K562 (cell line): Measurements from ENCODE around the gene FAM186B. TPM values are rescaled to one million over a fixed set of nuclear protein-coding genes. Genes with fewer than 3 reads are reported as not detected.

Source experiments
- ATAC-seq: fragments of 200-7000 bp; cut with Tn5 transposase; 3 replicates; pipeline ENCODE4 v1.9.1; 2020; ENCODE audit warnings: moderate library complexity
- BruUV-seq: library from RNA; stranded (reverse); fragments of 400-500 nt; replicated peaks from 2 replicates; lab custom pipeline; 2021; lab: Mats Ljungman, UMichigan
- CTCF ChIA-PET: fragments of 300-600 bp; formaldehyde crosslinking; extraction: SDS; loops from one replicate; lab custom pipeline; 2021; ENCODE audit warnings: low intra/inter-chr PET ratio; lab: Yijun Ruan, JAX
- POLR2A ChIA-PET: fragments of 300-600, 350-650 bp; sonication (Branson Sonifier 250); formaldehyde crosslinking; extraction: SDS; loops from one replicate; lab custom pipeline; 2021; ENCODE audit warnings: antibody characterized with exemption, inconsistent platforms; lab: Yijun Ruan, JAX
- DNase-seq, 4 experiments: peaks; one replicate each; pipeline versions ENCODE4 v3.0.0 to v3.0.0-alpha.2; 2011 to 2018; ENCODE audit warnings: low spot score in 3 of 4, mixed read lengths in 3 of 4; ENCODE audit errors: extremely low read depth in 1 of 4
- FAIRE-seq: peaks from 2 replicates; lab custom pipeline; 2011; peaks lifted over from hg19 to GRCh38; lab: Jason Lieb, UNC
- H2AFZ ChIP-seq: 2 replicates; pipeline ENCODE4 v1.6.0; 2011; ENCODE audit warnings: low read depth, low read length, control low read depth, inconsistent platforms
- H3K27ac ChIP-seq: fragments of 200-600 bp; 3 replicates; pipeline ENCODE4 v1.8.0; 2011; ENCODE audit warnings: low read depth, mild to moderate bottlenecking, control low read depth, inconsistent platforms, low read length, moderate library complexity, mixed read lengths; ENCODE audit errors: extremely low read depth
- H3K27me3 ChIP-seq, 2 experiments: fragments of 300-600 bp in 1 of 2; 2 replicates in 1 of 2; 3 replicates in 1 of 2; pipeline versions ENCODE4 v1.6.0 to v1.8.0; 2011; ENCODE audit warnings: inconsistent platforms in 2 of 2, low read length in 2 of 2, mild to moderate bottlenecking in 1 of 2, mixed read lengths in 1 of 2, moderate library complexity in 1 of 2; ENCODE audit not compliant: control insufficient read depth in 2 of 2, insufficient read depth in 2 of 2
- H3K36me3 ChIP-seq: fragments of 300-600 bp; 3 replicates; pipeline ENCODE4 v1.8.0; 2011; ENCODE audit warnings: mild to moderate bottlenecking, low read length, inconsistent platforms; ENCODE audit not compliant: control insufficient read depth, insufficient read depth
- H3K4me1 ChIP-seq, 2 experiments: fragments of 200-600 bp in 1 of 2; replicated peaks in 1 of 2; 2 replicates in 1 of 2; 3 replicates in 1 of 2; pipeline versions ENCODE4 v1.5.1 to v1.8.0; 2011; ENCODE audit warnings: inconsistent platforms in 2 of 2, low read length in 2 of 2, mild to moderate bottlenecking in 1 of 2, mixed read lengths in 1 of 2, moderate library complexity in 1 of 2; ENCODE audit not compliant: control insufficient read depth in 2 of 2, insufficient read depth in 2 of 2
- H3K4me2 ChIP-seq: 2 replicates; pipeline ENCODE4 v1.6.1; 2011; ENCODE audit warnings: low read length, control low read depth, inconsistent platforms, mixed read lengths; ENCODE audit not compliant: insufficient read depth
- H3K4me3 ChIP-seq: fragments of 200-600 bp; sonication (generic), shearing (Covaris generic); 2 replicates; pipeline ENCODE4 v1.5.1; 2016; ENCODE audit warnings: control low read depth, inconsistent platforms
- H3K79me2 ChIP-seq: fragments of 200-600 bp; 3 replicates; pipeline ENCODE4 v1.8.0; 2011; ENCODE audit warnings: low read length, inconsistent platforms; ENCODE audit not compliant: control insufficient read depth, insufficient read depth
- H3K9ac ChIP-seq, 2 experiments: 2 replicates each; pipeline versions ENCODE4 v1.6.0 to v1.6.1; 2011; ENCODE audit warnings: low read depth in 2 of 2, low read length in 2 of 2, control low read depth in 1 of 2, inconsistent platforms in 1 of 2, mild to moderate bottlenecking in 1 of 2, mixed read lengths in 1 of 2; ENCODE audit not compliant: insufficient read depth in 1 of 2
- H3K9me1 ChIP-seq: one replicate; pipeline ENCODE4 v1.6.0; 2011; ENCODE audit warnings: inconsistent platforms, mild to moderate bottlenecking, low read length, moderate library complexity; ENCODE audit not compliant: control insufficient read depth, insufficient read depth
- H3K9me3 ChIP-seq: replicated peaks from 2 replicates; pipeline ENCODE4 v1.5.1; 2011; ENCODE audit warnings: low read depth, low read length, inconsistent platforms; ENCODE audit not compliant: control insufficient read depth, insufficient read depth
- H4K20me1 ChIP-seq: replicated peaks from 2 replicates; pipeline ENCODE4 v1.6.1; 2011; ENCODE audit warnings: low read length, inconsistent platforms, mixed read lengths; ENCODE audit not compliant: control insufficient read depth, insufficient read depth
- ETV5 ChIP-seq: sonication (generic); formaldehyde crosslinking; IDR thresholded peaks from 2 replicates; pipeline ENCODE4 v1.4.0; 2020; ENCODE audit warnings: low read depth, mild to moderate bottlenecking, missing genetic modification reagents
- GTF3C2 ChIP-seq: IDR thresholded peaks from 3 replicates; pipeline ENCODE4 v1.6.1; 2011; ENCODE audit warnings: borderline replicate concordance, mild to moderate bottlenecking, moderate library complexity; ENCODE audit not compliant: insufficient read length; ENCODE audit errors: extremely low read depth
- KDM4B ChIP-seq, 2 experiments: fragments of 450-650 bp in 1 of 2; sonication (generic) in 1 of 2; IDR thresholded peaks; 2 replicates each; pipeline ENCODE4 v1.6.1; 2016 to 2017; ENCODE audit warnings: borderline replicate concordance in 2 of 2, antibody characterized with exemption in 1 of 2, low read depth in 1 of 2, mild to moderate bottlenecking in 1 of 2
- ZNF239 ChIP-seq: fragments of 250-450 bp; sonication (Bioruptor Pico); IDR thresholded peaks from 2 replicates; pipeline ENCODE4 v1.4.0; 2020; ENCODE audit warnings: mild to moderate bottlenecking
- ZNF644 ChIP-seq: fragments of 200-800 bp; sonication (Bioruptor generic); IDR thresholded peaks from 2 replicates; pipeline ENCODE4 v1.6.1; 2016; ENCODE audit warnings: low read depth, missing genetic modification characterization, missing compliant biosample characterization
- WGBS: fragments of 100-300 bp; shearing (Covaris generic); methylation state at CpG from one replicate; pipeline ENCODE4 v1.1.6; 2016; ENCODE audit warnings: low coverage, mixed read lengths; ENCODE audit not compliant: insufficient coverage; ENCODE audit errors: missing lambda C conversion rate; 5-methylcytosine and 5-hydroxymethylcytosine counted together
- in situ Hi-C: fragments of 300-500 bp; cut with MboI; formaldehyde crosslinking; loops from 4 replicates; pipeline ENCODE4 v1.15.0; 2018; ENCODE audit warnings: inconsistent platforms, mixed read lengths
- intact Hi-C: fragments of 100-400 bp; cut with micrococcal nuclease; formaldehyde crosslinking; loops from 2 replicates; pipeline ENCODE4 v1.14.2; 2022
- polyA plus RNA-seq, 8 experiments: library from polyadenylated mRNA; depleted of rRNA in 4 of 8; stranded (reverse) in 5 of 8; unstranded in 3 of 8; fragments of >200 nt; fragmentation: Nextera tagmentation in 2 of 8; fragmentation: Illumina TruSeq in 1 of 8; extraction: Ambion mirVana in 2 of 8; extraction: Trizol in 1 of 8; gene quantifications; 2 replicates each; pipeline versions ENCODE4 v1.2.1 to v1.2.3, GENCODE V29; 2011 to 2014; ENCODE audit warnings: inconsistent platforms in 1 of 8, missing spikeins in 1 of 8
- total RNA-seq, 7 experiments: library from RNA; depleted of rRNA in 6 of 7; stranded (reverse); fragments of >200 nt in 6 of 7; fragmentation: Illumina TruSeq in 2 of 7; extraction: Trizol in 2 of 7; gene quantifications; 2 replicates each; pipeline versions ENCODE4 v1.2.1 to v1.2.3, GENCODE V29; 2011 to 2021; ENCODE audit warnings: low replicate concordance in 1 of 7

Gene FAM186B
- total and polyA plus RNA-seq, 9 of the 15 experiments (the other 6 are each of a cell fraction or from before 2014, with no cell fraction given): 0.07 to 0.42 (median 0.15) TPM

- no peak overlapping the region for H2AFZ ChIP-seq
- peaks cover 16% of the 10 kb centered on the region; the same call in 1 of the 2 replicates for H4K20me1 ChIP-seq
- BruUV-seq: no TSS peak
- H3K4me3 ChIP-seq: no peak overlapping the region
- DNase-seq: no peak
- in situ Hi-C loops: no loop called here
- H3K4me2 ChIP-seq: no peak overlapping the region
- TF ChIP-seq KDM4B (IDR thresholded peaks at IDR 0.05; ENCODE audit: borderline replicate concordance in 2 of 2, low read depth in 1 of 2): no peak
- TF ChIP-seq ZNF644 (tag): no peak
- no peak for TF ChIP-seq GTF3C2
- TF ChIP-seq ETV5 (CRISPR knock-in tag): no peak
- no peak for TF ChIP-seq ZNF239 (CRISPR knock-in tag)
- TF ChIP-seq, all 486 proteins: peak for 0
- intact Hi-C loops: no loop called here
- Histone ChIP-seq H3K9me3 (no peaks in the 10 kb centered on the region), H3K4me1 (peaks cover under 1 to 13% of the 10 kb centered on the region in 2 experiments; a peak in 3 of 5 replicates), H3K9me1 (peaks cover 5% of the 10 kb centered on the region), H3K27ac (no peak overlapping the region), H3K36me3 (peaks cover 39% of the 10 kb centered on the region; the same call in 2 of the 3 replicates), H3K79me2 (peaks cover 4% of the 10 kb centered on the region; the same call in 2 of the 3 replicates), H3K27me3 (no peaks in the 10 kb centered on the region), H3K9ac (no peak overlapping the region)
- CTCF ChIA-PET: interaction anchor here (1.0 kb wide), 1 partner anchor 29 kb away, joined by 3 read pairs; no protein-coding TSS in a partner anchor
- no peak for FAIRE-seq
- ATAC-seq: no peak
- POLR2A ChIA-PET: interaction anchor here (1.0 kb wide), 1 partner anchor 10 kb away, joined by 4 read pairs; no protein-coding TSS in a partner anchor
- WGBS: 71% methylated on average over 4 of the region's 4 CpGs
These were observed 22.6 kb downstream of the FAM186B start for GRCh38 chr12:49582850-49583249.
